ENCODE results near the gene CCL13. TPM values are rescaled to one million over a fixed set of nuclear protein-coding genes. Genes with fewer than 3 reads are reported as not detected.

CCL13 gene
- total and polyA plus RNA-seq, 9 donors = 0.31 to 3.5 (median 0.89) TPM

GRCh38 chr17:34382621-34383124 lies 26.4 kb downstream of the CCL13 start:
- H3K36me3 ChIP-seq (ENCODE audit: control insufficient read depth, insufficient read depth, low read length) = no peaks in the 10 kb centered on the region
- H3K27ac ChIP-seq (ENCODE audit: low read length) = no peak overlapping the region
- no peaks in the 10 kb centered on the region for H3K9me3 ChIP-seq (replicated peaks; ENCODE audit: control insufficient read depth, low read depth, low read length)
- no peak overlapping the region for H3K4me3 ChIP-seq (ENCODE audit: low read length)
- WGBS (ENCODE audit: insufficient coverage) = 59% methylated on average over 5 of the region's 7 CpGs
- peaks cover 2% of the 10 kb centered on the region for H3K27me3 ChIP-seq (ENCODE audit: control insufficient read depth, insufficient read depth, low read length)
- H3K4me1 ChIP-seq (ENCODE audit: control insufficient read depth, insufficient read depth, low read length) = no peaks in the 10 kb centered on the region
- DNase-seq = peak; percentile 22

- Histone ChIP-seq H3K27me3 (ENCODE audit: control insufficient read depth, insufficient read depth, low read length) (peaks cover 2% of the 10 kb centered on the region), H3K9me3 (replicated peaks; ENCODE audit: control insufficient read depth, low read depth, low read length) (no peaks in the 10 kb centered on the region), H3K4me1 (ENCODE audit: control insufficient read depth, insufficient read depth, low read length) (no peaks in the 10 kb centered on the region), H3K36me3 (ENCODE audit: control insufficient read depth, insufficient read depth, low read length) (no peaks in the 10 kb centered on the region), H3K27ac (ENCODE audit: low read length) (no peak overlapping the region), H3K4me3 (ENCODE audit: low read length) (no peak overlapping the region)
- WGBS (ENCODE audit: insufficient coverage) = 75% methylated on average over 3 of the region's 3 CpGs
- no peak for DNase-seq
These were observed 26.9 kb downstream of the CCL13 start for GRCh38 chr17:34383216-34383615.

GRCh38 chr17:34384271-34384670 lies 28.0 kb downstream of the CCL13 start:
- no peak overlapping the region for H3K4me3 ChIP-seq (ENCODE audit: low read length)
- H3K27ac ChIP-seq (ENCODE audit: low read length) = no peak overlapping the region
- H3K4me1 ChIP-seq (ENCODE audit: control insufficient read depth, insufficient read depth, low read length) = no peaks in the 10 kb centered on the region
- peaks cover 2% of the 10 kb centered on the region for H3K27me3 ChIP-seq (ENCODE audit: control insufficient read depth, insufficient read depth, low read length)
- no peaks in the 10 kb centered on the region for H3K36me3 ChIP-seq (ENCODE audit: control insufficient read depth, insufficient read depth, low read length)
- H3K9me3 ChIP-seq (replicated peaks; ENCODE audit: control insufficient read depth, low read depth, low read length) = no peaks in the 10 kb centered on the region
- DNase-seq = no peak
- WGBS (ENCODE audit: insufficient coverage) = no CpG with 5 or more reads among the region's 1 CpG

- Histone ChIP-seq H3K9me3 (replicated peaks; ENCODE audit: control insufficient read depth, low read depth, low read length) (no peaks in the 10 kb centered on the region), H3K27me3 (ENCODE audit: control insufficient read depth, insufficient read depth, low read length) (peaks cover 2% of the 10 kb centered on the region)
- DNase-seq = no peak
These were observed 28.7 kb downstream of the CCL13 start for GRCh38 chr17:34384822-34385605.

GRCh38 chr17:34386343-34386696 lies 30.0 kb downstream of the CCL13 start:
- no peaks in the 10 kb centered on the region for H3K27me3 ChIP-seq (ENCODE audit: control insufficient read depth, insufficient read depth, low read length)
- 87% methylated on average over 5 of the region's 5 CpGs for WGBS (ENCODE audit: insufficient coverage)
- no peak for DNase-seq

More at GRCh38 chr17:34384822-34385605, 28.7 kb downstream of the CCL13 start:
- no peaks in the 10 kb centered on the region for H3K4me1 ChIP-seq (ENCODE audit: control insufficient read depth, insufficient read depth, low read length)
- no peaks in the 10 kb centered on the region for H3K36me3 ChIP-seq (ENCODE audit: control insufficient read depth, insufficient read depth, low read length)
- no peak overlapping the region for H3K4me3 ChIP-seq (ENCODE audit: low read length)
- 67% methylated on average over 6 of the region's 9 CpGs for WGBS (ENCODE audit: insufficient coverage)
- no peak overlapping the region for H3K27ac ChIP-seq (ENCODE audit: low read length)

GRCh38 chr17:34386697-34387550 lies 30.6 kb downstream of the CCL13 start:
- WGBS (ENCODE audit: insufficient coverage) = 38% methylated on average over 3 of the region's 5 CpGs
- H3K4me3 ChIP-seq (ENCODE audit: low read length) = no peak overlapping the region
- H3K9me3 ChIP-seq (replicated peaks; ENCODE audit: control insufficient read depth, low read depth, low read length) = no peaks in the 10 kb centered on the region
- H3K27me3 ChIP-seq (ENCODE audit: control insufficient read depth, insufficient read depth, low read length) = no peaks in the 10 kb centered on the region
- H3K27ac ChIP-seq (ENCODE audit: low read length) = no peak overlapping the region
- DNase-seq = peak; percentile 32
- no peaks in the 10 kb centered on the region for H3K36me3 ChIP-seq (ENCODE audit: control insufficient read depth, insufficient read depth, low read length)
- no peaks in the 10 kb centered on the region for H3K4me1 ChIP-seq (ENCODE audit: control insufficient read depth, insufficient read depth, low read length)

More at GRCh38 chr17:34386343-34386696, 30.0 kb downstream of the CCL13 start:
- Histone ChIP-seq H3K9me3 (replicated peaks; ENCODE audit: control insufficient read depth, low read depth, low read length) (no peaks in the 10 kb centered on the region), H3K4me3 (ENCODE audit: low read length) (no peak overlapping the region), H3K4me1 (ENCODE audit: control insufficient read depth, insufficient read depth, low read length) (no peaks in the 10 kb centered on the region), H3K36me3 (ENCODE audit: control insufficient read depth, insufficient read depth, low read length) (no peaks in the 10 kb centered on the region), H3K27ac (ENCODE audit: low read length) (no peak overlapping the region)

- H3K4me3 ChIP-seq (ENCODE audit: low read length) = no peak overlapping the region
- no peaks in the 10 kb centered on the region for H3K4me1 ChIP-seq (ENCODE audit: control insufficient read depth, insufficient read depth, low read length)
- H3K27me3 ChIP-seq (ENCODE audit: control insufficient read depth, insufficient read depth, low read length) = no peaks in the 10 kb centered on the region
- WGBS (ENCODE audit: insufficient coverage) = 33% methylated on average over 1 of the region's 5 CpGs
- H3K36me3 ChIP-seq (ENCODE audit: control insufficient read depth, insufficient read depth, low read length) = no peaks in the 10 kb centered on the region
- H3K9me3 ChIP-seq (replicated peaks; ENCODE audit: control insufficient read depth, low read depth, low read length) = no peaks in the 10 kb centered on the region
- DNase-seq = no peak
- H3K27ac ChIP-seq (ENCODE audit: low read length) = no peak overlapping the region
These were observed 31.3 kb downstream of the CCL13 start for GRCh38 chr17:34387566-34387965.

GRCh38 chr17:34389126-34389750 lies 33.0 kb downstream of the CCL13 start:
- Histone ChIP-seq H3K36me3 (ENCODE audit: control insufficient read depth, insufficient read depth, low read length) (no peaks in the 10 kb centered on the region), H3K27ac (ENCODE audit: low read length) (no peak overlapping the region), H3K4me1 (ENCODE audit: control insufficient read depth, insufficient read depth, low read length) (no peaks in the 10 kb centered on the region), H3K9me3 (replicated peaks; ENCODE audit: control insufficient read depth, low read depth, low read length) (no peaks in the 10 kb centered on the region), H3K4me3 (ENCODE audit: low read length) (no peak overlapping the region), H3K27me3 (ENCODE audit: control insufficient read depth, insufficient read depth, low read length) (no peaks in the 10 kb centered on the region)
- WGBS (ENCODE audit: insufficient coverage) = 71% methylated on average over 1 of the region's 6 CpGs
- DNase-seq = no peak

GRCh38 chr17:34390649-34391048 lies 34.4 kb downstream of the CCL13 start:
- no peak overlapping the region for H3K27ac ChIP-seq (ENCODE audit: low read length)
- no peaks in the 10 kb centered on the region for H3K36me3 ChIP-seq (ENCODE audit: control insufficient read depth, insufficient read depth, low read length)
- H3K27me3 ChIP-seq (ENCODE audit: control insufficient read depth, insufficient read depth, low read length) = no peaks in the 10 kb centered on the region
- no peak overlapping the region for H3K4me3 ChIP-seq (ENCODE audit: low read length)
- no peak for DNase-seq
- no peaks in the 10 kb centered on the region for H3K9me3 ChIP-seq (replicated peaks; ENCODE audit: control insufficient read depth, low read depth, low read length)
- WGBS (ENCODE audit: insufficient coverage) = 90% methylated on average over 3 of the region's 4 CpGs
- no peaks in the 10 kb centered on the region for H3K4me1 ChIP-seq (ENCODE audit: control insufficient read depth, insufficient read depth, low read length)

GRCh38 chr17:34391241-34391640 lies 35.0 kb downstream of the CCL13 start:
- no peak for DNase-seq
- Histone ChIP-seq H3K4me3 (ENCODE audit: low read length) (no peak overlapping the region), H3K27ac (ENCODE audit: low read length) (no peak overlapping the region), H3K9me3 (replicated peaks; ENCODE audit: control insufficient read depth, low read depth, low read length) (no peaks in the 10 kb centered on the region), H3K27me3 (ENCODE audit: control insufficient read depth, insufficient read depth, low read length) (no peaks in the 10 kb centered on the region), H3K36me3 (ENCODE audit: control insufficient read depth, insufficient read depth, low read length) (no peaks in the 10 kb centered on the region), H3K4me1 (ENCODE audit: control insufficient read depth, insufficient read depth, low read length) (no peaks in the 10 kb centered on the region)
- WGBS (ENCODE audit: insufficient coverage) = 100% methylated on average over 1 of the region's 2 CpGs
